Panc1 (cell line): ENCODE data around the gene IST1.

Experiments used
- POLR2AphosphoS5 ChIP-seq: IDR thresholded peaks from 2 replicates; pipeline ENCODE4 v1.6.1; 2012; ENCODE audit warnings: mild to moderate bottlenecking, low read depth, low read length, moderate library complexity
- TF ChIP-seq, protein P1 (sequence below): fragments of 450-650 bp; IDR thresholded peaks from 2 replicates; pipeline ENCODE4 v1.5.1; 2017; ENCODE audit warnings: mild to moderate bottlenecking

DNA sequence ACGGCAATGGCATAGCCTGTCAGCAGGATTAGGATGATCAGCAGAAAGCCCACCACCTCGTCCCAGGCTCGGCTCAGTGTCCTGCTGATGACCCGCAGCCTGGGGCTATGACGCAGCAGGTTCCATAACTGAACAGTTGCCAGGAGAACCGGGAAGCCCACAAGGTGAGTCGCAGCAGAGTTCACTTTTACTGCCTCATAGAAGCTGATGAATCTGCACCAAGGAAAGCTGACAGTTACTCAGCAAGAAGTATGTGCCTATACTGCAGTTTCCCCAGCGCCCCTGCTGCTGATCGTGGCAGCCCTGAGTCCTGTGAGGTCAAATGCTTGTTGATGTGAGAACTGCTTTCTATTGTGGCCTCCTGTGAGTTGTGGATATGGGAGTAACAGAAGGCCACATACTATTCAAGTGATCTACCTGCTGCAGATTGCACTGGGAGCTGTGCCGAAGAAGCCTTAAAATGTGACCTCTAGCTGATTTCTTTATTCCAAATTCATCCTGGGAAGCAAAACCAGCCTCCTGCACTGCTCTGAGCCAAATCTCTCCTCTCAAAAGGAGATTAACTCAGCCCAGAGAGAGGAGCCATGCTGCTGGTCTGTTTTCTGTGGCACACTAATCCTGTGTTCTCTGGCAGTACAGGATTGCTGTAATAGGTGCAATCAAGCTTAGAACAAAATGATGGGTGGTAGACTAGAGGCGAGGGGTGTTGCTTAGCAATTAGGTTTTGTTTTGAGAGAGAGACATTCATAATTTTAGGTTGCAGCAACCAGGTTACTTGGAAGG lies 38.8 kb downstream of the IST1 start:
- TF ChIP-seq, protein P1, sequence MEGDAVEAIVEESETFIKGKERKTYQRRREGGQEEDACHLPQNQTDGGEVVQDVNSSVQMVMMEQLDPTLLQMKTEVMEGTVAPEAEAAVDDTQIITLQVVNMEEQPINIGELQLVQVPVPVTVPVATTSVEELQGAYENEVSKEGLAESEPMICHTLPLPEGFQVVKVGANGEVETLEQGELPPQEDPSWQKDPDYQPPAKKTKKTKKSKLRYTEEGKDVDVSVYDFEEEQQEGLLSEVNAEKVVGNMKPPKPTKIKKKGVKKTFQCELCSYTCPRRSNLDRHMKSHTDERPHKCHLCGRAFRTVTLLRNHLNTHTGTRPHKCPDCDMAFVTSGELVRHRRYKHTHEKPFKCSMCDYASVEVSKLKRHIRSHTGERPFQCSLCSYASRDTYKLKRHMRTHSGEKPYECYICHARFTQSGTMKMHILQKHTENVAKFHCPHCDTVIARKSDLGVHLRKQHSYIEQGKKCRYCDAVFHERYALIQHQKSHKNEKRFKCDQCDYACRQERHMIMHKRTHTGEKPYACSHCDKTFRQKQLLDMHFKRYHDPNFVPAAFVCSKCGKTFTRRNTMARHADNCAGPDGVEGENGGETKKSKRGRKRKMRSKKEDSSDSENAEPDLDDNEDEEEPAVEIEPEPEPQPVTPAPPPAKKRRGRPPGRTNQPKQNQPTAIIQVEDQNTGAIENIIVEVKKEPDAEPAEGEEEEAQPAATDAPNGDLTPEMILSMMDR, result no peak
- TF ChIP-seq POLR2AphosphoS5, result no peak
